Fibroblast of lung (primary cell): ENCODE data around the gene B3GALNT2. TPM values are rescaled to one million over a fixed set of nuclear protein-coding genes. Genes with fewer than 3 reads are reported as not detected.
A peak's percentile ranks its signal among the peaks of the same experiment; 100 is the strongest.

ENCODE experiments used
- DNase-seq, 2 donors: peaks; one replicate each; pipeline versions ENCODE4 v3.0.0 to v3.0.0-alpha.2; 2010; ENCODE audit warnings: low read depth in 2 of 2
- H2AFZ ChIP-seq: 2 replicates; pipeline ENCODE4 v1.5.1; 2012; ENCODE audit warnings: low read length, control low read depth, inconsistent platforms
- H3K27ac ChIP-seq: 2 replicates; pipeline ENCODE4 v1.5.1; 2011; ENCODE audit warnings: low read length, control low read depth; ENCODE audit not compliant: insufficient read depth
- H3K27me3 ChIP-seq: 2 replicates; pipeline ENCODE4 v1.5.1; 2011; ENCODE audit warnings: mild to moderate bottlenecking, low read length; ENCODE audit not compliant: control insufficient read depth, insufficient read depth
- H3K36me3 ChIP-seq: 2 replicates; pipeline ENCODE4 v1.5.1; 2011; ENCODE audit warnings: low read length; ENCODE audit not compliant: control insufficient read depth, insufficient read depth
- H3K4me1 ChIP-seq: 2 replicates; pipeline ENCODE4 v1.5.1; 2011; ENCODE audit warnings: low read length; ENCODE audit not compliant: control insufficient read depth, insufficient read depth; ENCODE audit errors: extremely low read depth
- H3K4me2 ChIP-seq: 2 replicates; pipeline ENCODE4 v1.5.1; 2011; ENCODE audit warnings: low read length, control low read depth; ENCODE audit not compliant: insufficient read depth; ENCODE audit errors: extremely low read depth
- H3K4me3 ChIP-seq, 4 experiments: fragments of 200-600 bp in 1 of 4; sonication (generic) in 1 of 4; replicated peaks in 1 of 4; 2 replicates each; pipeline ENCODE4 v1.5.1; 2011 to 2016; ENCODE audit warnings: low read length in 4 of 4, low read depth in 3 of 4, mild to moderate bottlenecking in 3 of 4, control low read depth in 2 of 4, inconsistent platforms in 1 of 4, mixed read lengths in 1 of 4; ENCODE audit not compliant: insufficient read depth in 1 of 4; ENCODE audit errors: control extremely low read depth in 1 of 4
- H3K79me2 ChIP-seq: 2 replicates; pipeline ENCODE4 v1.5.1; 2012; ENCODE audit warnings: mild to moderate bottlenecking, low read length, inconsistent platforms; ENCODE audit not compliant: control insufficient read depth, insufficient read depth
- H3K9ac ChIP-seq: 2 replicates; pipeline ENCODE4 v1.5.1; 2011; ENCODE audit warnings: mild to moderate bottlenecking, low read length, control low read depth; ENCODE audit not compliant: insufficient read depth
- H3K9me3 ChIP-seq: 2 replicates; pipeline ENCODE4 v1.5.1; 2012; ENCODE audit warnings: low read depth, low read length; ENCODE audit not compliant: control insufficient read depth, insufficient read depth
- H4K20me1 ChIP-seq: 2 replicates; pipeline ENCODE4 v1.5.1; 2011; ENCODE audit warnings: low read length; ENCODE audit not compliant: control insufficient read depth, insufficient read depth; ENCODE audit errors: extremely low read depth
- CTCF ChIP-seq, 2 donors: IDR thresholded peaks in 1 of 2; conservative IDR thresholded peaks in 1 of 2; 1 replicate in 1 of 2; 2 replicates in 1 of 2; pipeline ENCODE4 v1.5.1; 2011 to 2012; ENCODE audit warnings: low read length in 2 of 2, control low read depth in 1 of 2, inconsistent platforms in 1 of 2, low read depth in 1 of 2, mild to moderate bottlenecking in 1 of 2
- EZH2 ChIP-seq: IDR thresholded peaks from 2 replicates; pipeline ENCODE4 v1.5.1; 2012; ENCODE audit warnings: low read length, control low read depth, mild to moderate bottlenecking; ENCODE audit errors: missing control alignments
- polyA plus RNA-seq, 2 donors: library from polyadenylated mRNA; depleted of rRNA in 1 of 2; stranded (reverse) in 1 of 2; unstranded in 1 of 2; fragments of >200 nt; gene quantifications; 2 replicates each; pipeline ENCODE4 v1.2.1, GENCODE V29; 2011 to 2012; ENCODE audit warnings: missing spikeins in 1 of 2
- total RNA-seq: library from RNA; depleted of rRNA; stranded (reverse); fragments of >200 nt; gene quantifications from 2 replicates; pipeline ENCODE4 v1.2.1, GENCODE V29; 2014

B3GALNT2 gene
- total and polyA plus RNA-seq, 2 donors (not counting 1 experiment from before 2014, with no cell fraction given) = 23.1 to 51.4 TPM

GRCh38 chr1:235411489-235412486 lies 92.5 kb downstream of the B3GALNT2 start:
- H3K9me3 ChIP-seq = no peaks in the 10 kb centered on the region
- H3K4me1 ChIP-seq = no peaks in the 10 kb centered on the region
- no peak overlapping the region for H2AFZ ChIP-seq
- no peak overlapping the region for H3K4me3 ChIP-seq
- peak in 1 of 2 donors; percentile 15 for DNase-seq
- no peak overlapping the region for H3K27ac ChIP-seq
- H3K4me2 ChIP-seq = no peak overlapping the region
- H3K27me3 ChIP-seq = no peaks in the 10 kb centered on the region
- H3K79me2 ChIP-seq = no peaks in the 10 kb centered on the region
- no peak for TF ChIP-seq EZH2
- TF ChIP-seq CTCF (conservative IDR thresholded peaks at IDR 0.05 in 1 of 2, IDR thresholded peaks at IDR 0.05 in 1 of 2; ENCODE audit: low read depth in 1 of 2, low read length in 2 of 2) = no peak
- H4K20me1 ChIP-seq = no peaks in the 10 kb centered on the region
- H3K36me3 ChIP-seq = peaks cover 2% of the 10 kb centered on the region
- no peak overlapping the region for H3K9ac ChIP-seq

GRCh38 chr1:235410467-235410866 lies 93.8 kb downstream of the B3GALNT2 start:
- H3K36me3 ChIP-seq = peaks cover 2% of the 10 kb centered on the region
- no peak overlapping the region for H3K9ac ChIP-seq
- H3K4me3 ChIP-seq = no peak overlapping the region
- no peaks in the 10 kb centered on the region for H4K20me1 ChIP-seq
- TF ChIP-seq EZH2 (no peak), CTCF (conservative IDR thresholded peaks at IDR 0.05 in 1 of 2, IDR thresholded peaks at IDR 0.05 in 1 of 2; ENCODE audit: low read depth in 1 of 2, low read length in 2 of 2) (no peak)
- no peak overlapping the region for H3K4me2 ChIP-seq
- no peaks in the 10 kb centered on the region for H3K4me1 ChIP-seq
- DNase-seq = no peak
- H3K9me3 ChIP-seq = no peaks in the 10 kb centered on the region
- H3K27ac ChIP-seq = no peak overlapping the region
- no peaks in the 10 kb centered on the region for H3K27me3 ChIP-seq
- H3K79me2 ChIP-seq = no peaks in the 10 kb centered on the region
- no peak overlapping the region for H2AFZ ChIP-seq

GRCh38 chr1:235409042-235409820 lies 95.0 kb downstream of the B3GALNT2 start:
- no peak for DNase-seq

More at GRCh38 chr1:235409042-235409820, 95.0 kb downstream of the B3GALNT2 start:
- H2AFZ ChIP-seq = no peak overlapping the region
- TF ChIP-seq EZH2 (no peak), CTCF (conservative IDR thresholded peaks at IDR 0.05 in 1 of 2, IDR thresholded peaks at IDR 0.05 in 1 of 2; ENCODE audit: low read depth in 1 of 2, low read length in 2 of 2) (no peak)
- H3K4me3 ChIP-seq = no peak overlapping the region
- no peaks in the 10 kb centered on the region for H3K27me3 ChIP-seq
- no peaks in the 10 kb centered on the region for H3K4me1 ChIP-seq
- no peak overlapping the region for H3K27ac ChIP-seq
- H3K9ac ChIP-seq = no peak overlapping the region
- H3K79me2 ChIP-seq = no peaks in the 10 kb centered on the region
- no peak overlapping the region for H3K4me2 ChIP-seq
- H3K9me3 ChIP-seq = no peaks in the 10 kb centered on the region
- no peaks in the 10 kb centered on the region for H3K36me3 ChIP-seq
- no peaks in the 10 kb centered on the region for H4K20me1 ChIP-seq
